GM21737 (cell line): ENCODE measurements around the gene CHD1.

ENCODE experiments used
- ATAC-seq: cut with Tn5 transposase; IDR thresholded peaks from one replicate; pipeline ENCODE4 v1.9.1; 2021; ENCODE audit warnings: mild to moderate bottlenecking, moderate library complexity; ENCODE audit not compliant: unreplicated experiment

The CHD1 gene

GRCh38 chr5:98904780-98905179, 24.0 kb downstream of the CHD1 start:
- no peak for ATAC-seq

DNA sequence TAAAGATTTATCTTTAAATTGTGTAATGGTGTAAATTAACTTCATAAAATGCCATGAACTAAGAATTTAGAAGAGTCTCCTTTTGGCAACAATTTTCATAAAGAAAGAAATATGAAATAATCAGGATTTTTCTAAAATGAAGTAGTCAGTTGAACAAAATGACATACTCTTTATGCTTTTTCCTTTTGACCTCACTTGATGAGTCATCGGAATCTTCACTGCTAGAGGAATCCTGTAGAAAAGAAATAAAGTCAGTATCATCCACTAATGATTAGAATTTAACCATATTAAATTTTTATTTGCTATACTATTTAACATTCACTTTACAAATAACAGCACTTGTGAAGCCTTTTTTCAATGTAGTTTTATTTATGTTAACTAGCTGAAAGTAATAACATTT, 26.1 kb downstream of the CHD1 start:
- no peak for ATAC-seq

DNA sequence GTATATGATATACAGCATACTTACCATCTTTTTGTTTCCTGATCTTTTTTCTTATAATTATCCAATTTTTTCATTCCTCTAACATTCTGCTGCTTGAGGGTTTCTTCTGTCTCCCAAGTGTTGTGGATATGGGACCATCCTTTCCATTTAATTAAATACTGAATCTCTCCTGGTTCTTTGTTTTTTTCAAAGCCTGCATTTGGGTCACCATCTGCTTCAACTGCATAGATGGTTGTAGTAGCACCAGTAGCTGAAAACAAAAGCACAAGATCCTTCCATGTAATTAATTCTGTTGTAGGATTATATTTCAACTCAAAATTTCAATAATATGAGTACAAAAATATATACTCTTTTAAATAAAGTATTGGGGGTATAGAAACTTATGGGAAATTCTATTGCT, 29.4 kb downstream of the CHD1 start:
- no peak for ATAC-seq

DNA sequence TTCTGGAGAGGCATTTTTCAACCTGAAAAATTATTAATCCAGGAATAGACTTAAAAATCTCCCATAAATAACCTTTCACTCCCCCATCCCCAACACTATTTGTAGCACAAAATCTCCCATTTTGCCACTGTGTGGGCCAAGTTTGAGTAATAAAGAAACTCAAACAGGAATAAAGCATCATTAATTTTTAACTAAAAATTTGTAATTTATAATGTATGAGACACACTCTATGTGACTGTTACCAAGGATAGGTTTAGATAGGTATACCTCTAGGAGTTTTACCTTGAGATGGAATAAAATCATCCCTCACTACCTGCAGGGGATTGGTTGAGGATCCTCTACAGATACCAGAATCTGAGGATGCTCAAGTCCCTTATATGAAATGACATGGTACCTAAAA, 30.1 kb downstream of the CHD1 start:
- no peak for ATAC-seq

DNA sequence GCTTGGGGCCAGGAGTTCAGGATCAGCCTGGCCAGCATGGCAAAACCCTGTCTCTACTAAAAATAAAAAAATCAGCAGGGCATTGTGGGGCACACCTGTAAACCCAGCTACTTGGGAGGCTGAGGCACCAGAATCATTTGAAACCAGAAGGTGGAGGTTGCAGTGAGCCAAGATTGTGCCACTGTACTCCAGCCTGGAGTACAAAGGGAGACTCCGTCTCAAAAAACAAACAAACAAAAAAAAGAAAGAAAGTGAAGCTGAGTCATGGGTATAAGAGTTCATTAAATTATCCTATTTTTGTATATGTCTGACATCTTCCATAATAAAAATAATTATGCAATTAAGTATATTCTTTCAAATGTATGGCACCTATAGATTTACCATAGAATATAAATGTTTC, 37.2 kb downstream of the CHD1 start:
- no peak for ATAC-seq

GRCh38 chr5:98880598-98880997, 48.2 kb downstream of the CHD1 start:
- no peak for ATAC-seq

DNA sequence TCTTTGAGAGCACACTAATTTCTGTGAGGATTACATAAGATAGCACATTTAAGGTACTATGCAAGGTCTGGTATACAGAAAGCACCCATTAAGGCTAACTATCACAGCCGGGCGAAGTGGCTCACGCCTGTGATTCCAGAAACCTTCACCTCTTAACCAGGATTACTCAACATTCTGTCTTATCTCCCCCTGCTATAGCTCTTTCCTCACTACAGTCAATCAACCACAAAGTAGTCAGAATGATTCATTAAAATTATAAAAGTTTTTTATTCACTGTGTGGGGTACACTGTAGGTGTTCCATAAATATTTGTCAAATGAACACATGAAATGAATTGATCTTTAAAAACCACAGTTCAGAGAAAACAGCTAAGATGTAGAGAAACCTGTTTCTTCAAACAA, 48.7 kb downstream of the CHD1 start:
- no peak for ATAC-seq

- no peak for ATAC-seq
Measured at GRCh38 chr5:98877600-98877999, 51.2 kb downstream of the CHD1 start.

- ATAC-seq: no peak
Measured at GRCh38 chr5:98872674-98873073, 56.1 kb downstream of the CHD1 start.

DNA sequence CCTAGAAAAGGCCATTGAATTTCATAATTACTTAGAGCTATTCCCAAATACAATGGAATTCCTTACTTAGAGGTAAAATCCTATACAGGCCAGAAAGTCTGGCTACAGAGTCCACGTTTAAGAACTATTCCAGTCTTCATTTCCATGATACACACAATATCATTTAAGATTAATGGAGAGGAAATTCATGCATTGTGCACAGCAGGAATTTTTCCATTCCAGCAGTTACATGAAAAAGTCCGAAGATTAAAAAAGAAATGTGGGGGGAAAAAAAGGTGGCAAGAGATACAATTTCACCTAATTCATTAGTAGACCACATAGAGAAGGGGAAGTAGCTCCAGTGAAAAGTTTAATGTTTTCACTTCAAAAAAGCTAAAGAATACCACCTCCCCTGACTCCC, 63.1 kb downstream of the CHD1 start:
- no peak for ATAC-seq

DNA sequence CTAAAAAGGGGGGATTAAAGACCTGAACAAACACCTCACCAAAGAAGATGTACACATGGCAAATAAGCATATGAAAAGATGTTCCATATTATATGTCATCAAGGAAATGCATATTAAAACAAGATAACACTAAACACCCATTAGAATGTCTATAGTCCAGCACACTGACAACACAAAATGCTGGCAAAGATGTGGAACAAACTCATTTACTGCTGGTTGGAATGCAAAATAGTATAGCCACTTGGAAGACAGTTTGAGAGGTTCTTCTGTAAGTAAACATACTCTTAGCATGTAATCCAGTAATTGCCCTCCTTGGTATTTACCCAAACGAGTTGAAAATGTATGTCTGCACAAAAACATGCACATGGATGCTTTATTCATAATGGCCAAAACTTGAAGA, 81.8 kb downstream of the CHD1 start:
- ATAC-seq: no peak

GRCh38 chr5:98846520-98846919, 82.3 kb downstream of the CHD1 start:
- ATAC-seq: no peak

GRCh38 chr5:98845878-98846277, 82.9 kb downstream of the CHD1 start:
- ATAC-seq: no peak

- no peak for ATAC-seq
Measured at GRCh38 chr5:98844865-98845264, 83.9 kb downstream of the CHD1 start.

DNA sequence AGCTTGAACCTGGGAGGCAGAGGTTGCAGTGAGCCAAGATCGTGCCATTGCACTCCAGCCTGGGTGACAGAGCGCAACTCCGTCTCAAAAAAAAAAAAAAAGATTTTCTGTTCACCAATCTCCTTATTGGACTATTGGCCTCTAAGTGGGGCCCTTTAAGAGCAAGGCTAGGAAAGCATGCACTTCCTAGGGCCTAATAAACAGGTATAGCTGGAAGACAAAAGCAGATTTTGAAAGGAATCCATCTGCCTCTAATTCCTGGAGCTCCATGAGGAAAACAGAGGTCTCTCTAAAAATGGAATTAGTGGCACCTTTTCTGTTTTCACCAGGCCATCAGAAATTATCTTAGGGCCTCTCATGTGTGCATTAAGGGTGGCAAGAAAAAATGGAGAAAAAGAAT, 85.3 kb downstream of the CHD1 start:
- ATAC-seq: no peak

DNA sequence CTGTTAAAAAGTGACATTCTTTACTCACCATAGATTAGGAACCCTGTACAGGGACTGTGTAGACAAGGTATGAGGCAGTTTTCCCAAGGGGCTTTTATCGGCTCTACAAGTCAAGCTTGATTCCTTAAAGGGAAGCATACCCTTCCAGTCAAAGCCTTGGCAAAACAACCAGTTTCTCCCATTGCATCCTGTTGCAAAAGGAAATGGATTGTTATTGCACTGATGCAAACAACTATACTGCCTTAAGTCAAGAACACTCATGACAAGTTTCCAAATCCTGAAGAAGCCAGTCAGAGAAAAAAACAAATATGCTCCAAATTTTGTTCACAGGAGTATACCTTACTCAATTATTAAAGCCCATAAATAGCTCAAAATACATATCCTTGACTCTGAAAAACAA, 87.9 kb downstream of the CHD1 start:
- no peak for ATAC-seq

GRCh38 chr5:98839469-98840383, 89.1 kb downstream of the CHD1 start:
- no peak for ATAC-seq

DNA sequence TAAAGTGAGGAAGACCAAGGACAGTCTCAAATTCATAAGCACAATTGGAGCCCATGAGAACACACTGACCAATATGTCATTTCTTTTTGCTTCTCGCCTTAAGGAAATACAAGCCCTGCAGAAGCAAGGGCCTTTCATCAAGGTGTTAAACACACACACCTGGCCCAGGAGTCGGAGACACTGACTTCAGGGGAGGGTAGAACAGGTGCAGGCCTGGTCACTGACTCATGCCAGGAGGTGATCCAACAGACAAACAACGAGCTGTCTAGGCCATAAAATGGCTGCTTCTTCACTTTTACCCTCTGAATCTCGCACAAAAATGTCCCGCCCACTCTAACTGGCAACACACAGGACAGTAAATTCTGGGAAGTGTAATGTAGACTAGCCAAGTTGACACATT, 92.6 kb downstream of the CHD1 start:
- no peak for ATAC-seq

GRCh38 chr5:98827588-98828284, 101.1 kb downstream of the CHD1 start:
- ATAC-seq: no peak

DNA sequence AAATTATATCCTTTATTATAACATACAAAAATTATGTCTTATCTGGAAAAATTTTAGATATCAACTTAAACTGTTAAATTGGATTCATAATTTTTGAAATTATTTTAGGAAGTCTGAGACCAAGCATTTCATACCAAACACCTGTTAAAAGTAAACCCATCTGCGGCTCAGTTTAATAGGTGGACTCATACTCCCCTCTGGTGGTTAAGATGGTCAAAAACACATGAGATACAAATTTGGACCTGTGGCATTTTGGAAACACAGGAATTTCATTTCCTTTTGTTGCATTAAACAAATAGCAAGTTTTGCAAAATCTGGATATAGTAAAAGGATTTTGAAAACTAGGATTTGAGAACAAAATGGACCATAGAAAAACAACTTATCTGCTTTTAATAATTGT, 101.6 kb downstream of the CHD1 start:
- ATAC-seq: no peak

DNA sequence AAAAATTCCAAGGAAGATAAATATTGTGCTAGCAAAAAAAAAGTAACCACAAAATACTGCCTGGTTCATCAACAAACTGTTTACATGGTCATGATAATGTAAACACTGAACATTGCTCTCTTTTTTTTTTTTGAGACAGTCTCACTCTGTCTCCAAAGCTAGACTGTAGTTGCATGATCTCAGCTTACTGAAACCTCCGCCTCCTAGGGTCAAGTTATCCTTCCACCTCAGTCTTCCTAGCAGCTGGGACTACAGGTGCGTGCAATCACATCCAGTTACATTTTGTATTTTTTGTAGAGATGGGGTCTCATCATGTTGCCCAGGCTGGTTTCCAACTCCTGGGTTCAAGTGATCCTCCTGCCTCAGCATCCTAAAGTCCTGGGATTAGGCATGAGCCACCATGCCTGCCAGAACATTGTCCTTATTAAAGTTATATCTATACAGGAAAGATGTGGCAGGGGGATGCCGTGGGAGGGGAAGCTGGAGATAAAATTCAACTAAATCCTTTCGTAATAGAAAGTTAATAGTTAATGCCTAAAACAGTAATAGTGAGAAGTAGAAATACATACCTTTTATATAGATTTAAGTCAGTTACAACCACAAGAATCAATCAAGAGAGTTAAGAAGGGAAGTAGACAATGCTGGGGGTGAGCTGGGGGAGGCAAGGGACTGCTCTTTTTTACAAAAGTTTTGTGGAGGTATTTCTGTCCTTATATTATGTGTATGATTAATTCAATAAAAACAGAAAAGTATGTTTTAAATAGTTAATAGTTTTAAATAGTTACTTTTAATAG, 103.0 kb downstream of the CHD1 start:
- no peak for ATAC-seq
